PC-9 (cell line): ENCODE measurements around the gene UBE2V1.

Source experiments
- CTCF ChIP-seq: fragments of 200-600 bp; sonication (generic); conservative IDR thresholded peaks from 2 replicates; pipeline ENCODE4 v1.6.1; 2017; ENCODE audit warnings: mixed run types, antibody characterized with exemption, mild to moderate bottlenecking, moderate library complexity
- EZH2 ChIP-seq: fragments of 200-600 bp; sonication (generic); IDR thresholded peaks from 2 replicates; pipeline ENCODE4 v1.8.0; 2017; ENCODE audit warnings: antibody characterized with exemption, low read depth

- no peak for TF ChIP-seq CTCF
- TF ChIP-seq EZH2: no peak
These were observed 40.2 kb upstream of the UBE2V1 start for GRCh38 chr20:50153153-50153499.
